GM12878 (cell line): Measurements from ENCODE around the gene LAMA2. TPM values are rescaled to one million over a fixed set of nuclear protein-coding genes. Genes with fewer than 3 reads are reported as not detected.

Experiments used
- ATAC-seq: fragments of 200-7000 bp; cut with Tn5 transposase; 3 replicates; pipeline ENCODE4 v1.9.1; 2020; ENCODE audit warnings: mild to moderate bottlenecking, moderate library complexity
- BruUV-seq: library from RNA; stranded (reverse); fragments of 400-500 nt; replicated peaks from 2 replicates; lab custom pipeline; 2021; lab: Mats Ljungman, UMichigan
- CTCF ChIA-PET: fragments of 300-600 bp; sonication (Branson Sonifier 250); formaldehyde crosslinking; extraction: SDS; loops from one replicate; lab custom pipeline; 2021; ENCODE audit warnings: inconsistent platforms; lab: Yijun Ruan, JAX
- POLR2A ChIA-PET: fragments of 350-600 bp; formaldehyde crosslinking; extraction: SDS; loops from one replicate; lab custom pipeline; 2021; ENCODE audit warnings: inconsistent platforms; lab: Charles Lee
- RAD21 ChIA-PET: fragments of 300-600 bp; sonication (Branson Sonifier 250); formaldehyde crosslinking; loops from one replicate; lab custom pipeline; 2023; ENCODE audit warnings: antibody characterized with exemption; ENCODE audit not compliant: unreplicated experiment; lab: Charles Lee
- SMC1A ChIA-PET: fragments of 300-600 bp; sonication (Branson Sonifier 250); formaldehyde crosslinking; loops from one replicate; lab custom pipeline; 2023; ENCODE audit not compliant: unreplicated experiment, uncharacterized antibody; lab: Charles Lee
- DNase-seq: peaks from one replicate; pipeline ENCODE4 v3.0.0-alpha.2; 2011; ENCODE audit warnings: low read depth, low spot score
- FAIRE-seq: peaks from 3 replicates; lab custom pipeline; 2011; peaks lifted over from hg19 to GRCh38; lab: Jason Lieb, UNC
- H2AFZ ChIP-seq: 2 replicates; pipeline ENCODE4 v1.6.0; 2011; ENCODE audit warnings: low read depth, low read length, control low read depth; ENCODE audit not compliant: control insufficient read depth
- H3K27ac ChIP-seq: 2 replicates; pipeline ENCODE4 v1.5.1; 2011; ENCODE audit warnings: control low read depth; ENCODE audit not compliant: control insufficient read depth, insufficient read depth
- H3K27me3 ChIP-seq, 2 experiments: replicated peaks in 1 of 2; 2 replicates each; pipeline versions ENCODE4 v1.6.0 to v1.6.1; 2011; ENCODE audit warnings: low read length in 1 of 2; ENCODE audit not compliant: control insufficient read depth in 2 of 2, insufficient read depth in 2 of 2
- H3K36me3 ChIP-seq, 2 experiments: 2 replicates each; pipeline ENCODE4 v1.5.1; 2011; ENCODE audit warnings: low read length in 1 of 2; ENCODE audit not compliant: control insufficient read depth in 2 of 2, insufficient read depth in 2 of 2
- H3K4me1 ChIP-seq: 2 replicates; pipeline ENCODE4 v1.6.1; 2011; ENCODE audit warnings: mild to moderate bottlenecking, low read length, moderate library complexity, mixed read lengths; ENCODE audit not compliant: control insufficient read depth, insufficient read depth
- H3K4me2 ChIP-seq: 2 replicates; pipeline ENCODE4 v1.6.0; 2011; ENCODE audit warnings: control low read depth; ENCODE audit not compliant: control insufficient read depth, insufficient read depth
- H3K4me3 ChIP-seq: fragments of 200-600 bp; sonication (generic); 2 replicates; pipeline ENCODE4 v1.5.1; 2016
- H3K79me2 ChIP-seq: 2 replicates; pipeline ENCODE4 v1.6.0; 2011; ENCODE audit warnings: low read length; ENCODE audit not compliant: control insufficient read depth, insufficient read depth
- H3K9ac ChIP-seq: 2 replicates; pipeline ENCODE4 v1.8.0; 2011; ENCODE audit warnings: low read length, control low read depth, mixed read lengths; ENCODE audit not compliant: control insufficient read depth, insufficient read depth
- H3K9me3 ChIP-seq: replicated peaks from 3 replicates; pipeline ENCODE4 v1.5.1; 2011; ENCODE audit warnings: mild to moderate bottlenecking, low read length; ENCODE audit not compliant: control insufficient read depth, insufficient read depth
- H4K20me1 ChIP-seq: 2 replicates; pipeline ENCODE4 v1.6.0; 2011; ENCODE audit not compliant: control insufficient read depth, insufficient read depth
- ETV6 ChIP-seq, 2 experiments: fragments of 450-650 bp in 1 of 2; IDR thresholded peaks in 1 of 2; conservative IDR thresholded peaks in 1 of 2; 2 replicates each; pipeline ENCODE4 v1.6.1; 2014; ENCODE audit warnings: antibody characterized with exemption in 1 of 2, borderline replicate concordance in 1 of 2, low read depth in 1 of 2, mild to moderate bottlenecking in 1 of 2, moderate library complexity in 1 of 2
- RAD21 ChIP-seq: IDR thresholded peaks from 2 replicates; pipeline ENCODE4 v1.6.1; 2011; ENCODE audit warnings: mild to moderate bottlenecking, low read depth, low read length, moderate library complexity; ENCODE audit not compliant: insufficient read depth
- RBBP5 ChIP-seq: fragments of 200-600 bp; sonication (generic); conservative IDR thresholded peaks from 2 replicates; pipeline ENCODE4 v1.6.1; 2016
- SPI1 ChIP-seq: IDR thresholded peaks from 2 replicates; pipeline ENCODE4 v1.6.1; 2011; ENCODE audit warnings: low read depth, mild to moderate bottlenecking, low read length, moderate library complexity, borderline replicate concordance; ENCODE audit not compliant: insufficient read depth
- SRF ChIP-seq, 2 experiments: IDR thresholded peaks; 2 replicates each; pipeline ENCODE4 v1.6.1; 2011; ENCODE audit warnings: low read depth in 2 of 2, low read length in 2 of 2, mild to moderate bottlenecking in 1 of 2, moderate library complexity in 1 of 2
- STAT3 ChIP-seq: IDR thresholded peaks from 2 replicates; pipeline ENCODE4 v1.6.1; 2011; ENCODE audit warnings: low read depth, low read length, improper control_type of control experiment
- TCF7 ChIP-seq: IDR thresholded peaks from 2 replicates; pipeline ENCODE4 v1.6.1; 2014; ENCODE audit warnings: antibody characterized with exemption, borderline replicate concordance
- WRNIP1 ChIP-seq: IDR thresholded peaks from 2 replicates; pipeline ENCODE4 v1.6.1; 2011; ENCODE audit warnings: low read depth, low read length, improper control_type of control experiment, borderline replicate concordance
- ZSCAN29 ChIP-seq: fragments of 450-650 bp; IDR thresholded peaks from 2 replicates; pipeline ENCODE4 v1.6.1; 2017; ENCODE audit warnings: mild to moderate bottlenecking, moderate library complexity
- WGBS: methylation state at CpG from one replicate; pipeline ENCODE4 v1.1.6; 2016; ENCODE audit warnings: low lambda C conversion rate; ENCODE audit not compliant: insufficient replicate concordance, insufficient coverage; ENCODE audit errors: missing lambda C conversion rate; 5-methylcytosine and 5-hydroxymethylcytosine counted together
- in situ Hi-C: fragments of 300-500 bp; cut with MboI; formaldehyde crosslinking; loops from 9 replicates; pipeline ENCODE4 v1.14.3; 2018; ENCODE audit warnings: mixed read lengths
- intact Hi-C: fragments of 100-400 bp; cut with micrococcal nuclease; formaldehyde crosslinking; loops from one replicate; pipeline ENCODE4 v1.14.2; 2022; ENCODE audit not compliant: unreplicated experiment
- polyA plus RNA-seq, 11 experiments: library from polyadenylated mRNA; depleted of rRNA in 4 of 11; unstranded in 6 of 11; stranded (reverse) in 5 of 11; fragments of >200 nt; fragmentation: Nextera tagmentation in 4 of 11; fragmentation: Illumina TruSeq in 1 of 11; extraction: Ambion mirVana in 4 of 11; extraction: Trizol in 1 of 11; gene quantifications; 1 replicate in 1 of 11; 2 replicates in 10 of 11; pipeline versions ENCODE4 v1.2.1 to v1.2.3, GENCODE V29; 2011 to 2016; ENCODE audit warnings: inconsistent platforms in 2 of 11, missing spikeins in 2 of 11, low read depth in 1 of 11
- total RNA-seq, 4 experiments: library from RNA; depleted of rRNA in 3 of 4; stranded (reverse); fragments of >200 nt in 3 of 4; fragmentation: Illumina TruSeq in 1 of 4; extraction: Trizol in 1 of 4; gene quantifications; 2 replicates each; pipeline versions ENCODE4 v1.2.1 to v1.2.3, GENCODE V29; 2013 to 2021
- TF ChIP-seq, protein P1 (sequence below): fragments of 450-650 bp; IDR thresholded peaks from 2 replicates; pipeline ENCODE4 v1.6.1; 2016; ENCODE audit warnings: mild to moderate bottlenecking

The LAMA2 gene
- total and polyA plus RNA-seq, 10 of the 15 experiments (the other 5 are each of a cell fraction or from before 2014, with no cell fraction given): 0.04 to 2.0 (median 0.37) TPM; not detected in 1

GRCh38 chr6:129008591-129008990 lies 125.7 kb downstream of the LAMA2 start:
- no TSS peak for BruUV-seq
- ChIA-PET RAD21 (no interaction called here), SMC1A (no interaction called here), POLR2A (no interaction called here), CTCF (no interaction called here)
- Histone ChIP-seq H3K4me3 (no peak overlapping the region), H3K79me2 (no peaks in the 10 kb centered on the region), H3K4me2 (no peak overlapping the region), H2AFZ (no peak overlapping the region), H3K9me3 (no peaks in the 10 kb centered on the region), H3K36me3 (no peaks in the 10 kb centered on the region), H3K4me1 (no peaks in the 10 kb centered on the region), H4K20me1 (no peaks in the 10 kb centered on the region), H3K27me3 (no peaks in the 10 kb centered on the region), H3K27ac (no peak overlapping the region), H3K9ac (no peak overlapping the region)
- TF ChIP-seq, protein P1, sequence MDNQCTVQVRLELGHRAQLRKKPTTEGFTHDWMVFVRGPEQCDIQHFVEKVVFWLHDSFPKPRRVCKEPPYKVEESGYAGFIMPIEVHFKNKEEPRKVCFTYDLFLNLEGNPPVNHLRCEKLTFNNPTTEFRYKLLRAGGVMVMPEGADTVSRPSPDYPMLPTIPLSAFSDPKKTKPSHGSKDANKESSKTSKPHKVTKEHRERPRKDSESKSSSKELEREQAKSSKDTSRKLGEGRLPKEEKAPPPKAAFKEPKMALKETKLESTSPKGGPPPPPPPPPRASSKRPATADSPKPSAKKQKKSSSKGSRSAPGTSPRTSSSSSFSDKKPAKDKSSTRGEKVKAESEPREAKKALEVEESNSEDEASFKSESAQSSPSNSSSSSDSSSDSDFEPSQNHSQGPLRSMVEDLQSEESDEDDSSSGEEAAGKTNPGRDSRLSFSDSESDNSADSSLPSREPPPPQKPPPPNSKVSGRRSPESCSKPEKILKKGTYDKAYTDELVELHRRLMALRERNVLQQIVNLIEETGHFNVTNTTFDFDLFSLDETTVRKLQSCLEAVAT: no peak
- no peak for TF ChIP-seq STAT3
- no peak for TF ChIP-seq RAD21
- no peak for TF ChIP-seq ZSCAN29
- no peak for TF ChIP-seq RBBP5
- no peak for TF ChIP-seq SPI1
- no peak for TF ChIP-seq ETV6 (conservative IDR thresholded peaks at IDR 0.05 in 1 of 2, IDR thresholded peaks at IDR 0.05 in 1 of 2; ENCODE audit: borderline replicate concordance in 1 of 2, low read depth in 1 of 2)
- no peak for TF ChIP-seq SRF (IDR thresholded peaks at IDR 0.05; ENCODE audit: low read depth in 2 of 2, low read length in 2 of 2)
- no peak for TF ChIP-seq TCF7
- TF ChIP-seq WRNIP1: no peak
- no peak for ATAC-seq
- no peak for DNase-seq
- intact Hi-C loops (no loop called here), in situ Hi-C loops (no loop called here)
- WGBS: 0% methylated on average over 2 of the region's 2 CpGs
- FAIRE-seq: no peak
